PC-9 (cell line): ENCODE data around the gene E2F2.

Experiments
- CTCF ChIP-seq: fragments of 200-600 bp; sonication (generic); conservative IDR thresholded peaks from 2 replicates; pipeline ENCODE4 v1.6.1; 2017; ENCODE audit warnings: mixed run types, antibody characterized with exemption, mild to moderate bottlenecking, moderate library complexity
- EZH2 ChIP-seq: fragments of 200-600 bp; sonication (generic); IDR thresholded peaks from 2 replicates; pipeline ENCODE4 v1.8.0; 2017; ENCODE audit warnings: antibody characterized with exemption, low read depth

GRCh38 chr1:23559136-23559984 lies 28.3 kb upstream of the E2F2 start, which contains the start of gene ID3:
- TF ChIP-seq CTCF (no peak), EZH2 (no peak)
